Bronchial epithelial cell (primary cell): Measurements from ENCODE around the gene TMPRSS11D. TPM values are rescaled to one million over a fixed set of nuclear protein-coding genes. Genes with fewer than 3 reads are reported as not detected.

ENCODE experiments used
- DNase-seq: peaks from one replicate; pipeline ENCODE4 v3.0.0-alpha.2; 2010; ENCODE audit warnings: low read depth
- FAIRE-seq: peaks from 2 replicates; lab custom pipeline; 2011; peaks lifted over from hg19 to GRCh38; lab: Jason Lieb, UNC
- H3K27me3 ChIP-seq: 2 replicates; pipeline ENCODE4 v1.5.1; 2011; ENCODE audit warnings: low read length; ENCODE audit not compliant: control insufficient read depth, insufficient read depth
- H3K36me3 ChIP-seq: 2 replicates; pipeline ENCODE4 v1.5.1; 2011; ENCODE audit warnings: low read length; ENCODE audit not compliant: control insufficient read depth, insufficient read depth
- H3K4me3 ChIP-seq: 2 replicates; pipeline ENCODE4 v1.5.1; 2011; ENCODE audit warnings: mild to moderate bottlenecking, low read depth, low read length, control low read depth
- CTCF ChIP-seq: IDR thresholded peaks from 2 replicates; pipeline ENCODE4 v1.5.1; 2011; ENCODE audit warnings: mild to moderate bottlenecking, moderate library complexity, low read length, control low read depth, inconsistent platforms; ENCODE audit not compliant: insufficient read depth, severe bottlenecking
- total RNA-seq: library from RNA; depleted of rRNA; stranded (reverse); fragments of >200 nt; gene quantifications from 2 replicates; pipeline ENCODE4 v1.2.1, GENCODE V29; 2014

TMPRSS11D gene
- total RNA-seq, 1 donor from 2014 or later = 8.7 TPM

- Histone ChIP-seq H3K36me3 (no peaks in the 10 kb centered on the region), H3K4me3 (no peak overlapping the region), H3K27me3 (no peaks in the 10 kb centered on the region)
- DNase-seq = no peak
- no peak for FAIRE-seq
- no peak for TF ChIP-seq CTCF
Measured at GRCh38 chr4:67897686-67898085, 13.9 kb upstream of the TMPRSS11D start.

GRCh38 chr4:67896421-67897065, 12.7 kb upstream of the TMPRSS11D start:
- DNase-seq = no peak
- Histone ChIP-seq H3K4me3 (no peak overlapping the region), H3K27me3 (no peaks in the 10 kb centered on the region), H3K36me3 (no peaks in the 10 kb centered on the region)
- no peak for TF ChIP-seq CTCF
- no peak for FAIRE-seq

- no peak for FAIRE-seq
- Histone ChIP-seq H3K4me3 (no peak overlapping the region), H3K27me3 (no peaks in the 10 kb centered on the region), H3K36me3 (no peaks in the 10 kb centered on the region)
- no peak for TF ChIP-seq CTCF
- no peak for DNase-seq
Measured at GRCh38 chr4:67894659-67895058, 10.9 kb upstream of the TMPRSS11D start.

- FAIRE-seq (no peak), DNase-seq (no peak)
- Histone ChIP-seq H3K27me3 (no peaks in the 10 kb centered on the region), H3K36me3 (no peaks in the 10 kb centered on the region), H3K4me3 (no peak overlapping the region)
- peak; percentile 7 for TF ChIP-seq CTCF
Measured at GRCh38 chr4:67892905-67893304, 9.1 kb upstream of the TMPRSS11D start.

GRCh38 chr4:67892253-67892652, 8.5 kb upstream of the TMPRSS11D start:
- FAIRE-seq (no peak), DNase-seq (peak; percentile 67)
- Histone ChIP-seq H3K4me3 (no peak overlapping the region), H3K36me3 (no peaks in the 10 kb centered on the region), H3K27me3 (no peaks in the 10 kb centered on the region)
- TF ChIP-seq CTCF = no peak

- no peak for FAIRE-seq
Measured at GRCh38 chr4:67891645-67892044, 7.8 kb upstream of the TMPRSS11D start.

More at GRCh38 chr4:67891645-67892044, 7.8 kb upstream of the TMPRSS11D start:
- TF ChIP-seq CTCF = no peak
- H3K4me3 ChIP-seq = no peak overlapping the region
- H3K36me3 ChIP-seq = no peaks in the 10 kb centered on the region
- DNase-seq = no peak
- no peaks in the 10 kb centered on the region for H3K27me3 ChIP-seq
